ENCODE measurements around the gene CPN2. TPM values are rescaled to one million over a fixed set of nuclear protein-coding genes. Genes with fewer than 3 reads are reported as not detected.

Gene CPN2
- total and polyA plus RNA-seq, 2 of the 13 experiments (the other 11 are each of a cell fraction or from before 2014, with no cell fraction given) = 26.7 to 27.7 TPM

DNA sequence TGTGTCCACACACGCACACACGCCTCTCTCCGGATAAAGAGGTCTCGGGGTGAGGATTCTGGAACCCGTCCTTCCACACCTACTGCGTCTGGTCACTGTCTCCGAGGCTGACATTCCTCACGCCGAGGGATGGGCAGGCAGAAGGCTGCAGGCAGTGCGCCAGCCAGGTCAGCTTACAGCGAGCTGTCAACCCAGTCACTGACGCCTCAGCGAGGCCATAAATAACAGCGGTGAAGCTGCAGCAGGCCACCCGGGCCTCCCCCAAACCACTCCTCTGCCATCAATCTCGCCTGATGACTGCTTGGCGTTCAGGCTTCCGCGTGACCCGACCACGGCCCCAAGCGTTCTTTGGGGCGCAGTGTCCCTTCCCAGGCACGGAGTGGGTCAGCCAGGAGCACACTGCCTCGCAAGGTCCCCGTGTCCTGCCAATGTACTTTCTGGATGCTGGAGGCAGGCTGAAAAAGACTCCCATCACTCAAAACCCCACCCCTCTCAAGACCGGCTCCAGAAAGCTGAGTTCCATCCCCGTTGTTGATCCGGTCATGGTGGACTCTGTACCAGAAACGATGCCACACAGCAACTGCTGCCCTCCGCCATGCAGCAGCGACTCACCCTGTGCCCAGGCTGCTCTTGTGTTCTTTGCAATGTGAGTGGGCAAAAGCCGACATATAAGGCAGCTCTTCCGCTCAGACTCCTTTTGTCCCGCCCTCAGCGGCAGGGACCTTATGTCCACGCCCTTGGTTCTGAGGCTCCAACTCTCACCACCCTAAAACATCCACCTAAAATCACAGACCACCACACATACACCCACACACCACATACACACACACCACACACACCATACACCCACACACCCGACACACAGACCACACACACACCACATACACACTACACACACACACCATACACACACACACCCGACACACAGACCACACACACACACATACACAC is 27.1 kb downstream of the CPN2 start (continued):
- TF ChIP-seq ZNF598 (CRISPR knock-in tag; IDR thresholded peaks at IDR 0.05; ENCODE audit: borderline replicate concordance) (no peak), ZNF496 (CRISPR knock-in tag; IDR thresholded peaks at IDR 0.05; ENCODE audit: insufficient replicate concordance) (no peak), ZNF605 (CRISPR knock-in tag; IDR thresholded peaks at IDR 0.05) (no peak), NFE2 (CRISPR knock-in tag; IDR thresholded peaks at IDR 0.05) (no peak), ZNF546 (CRISPR knock-in tag; conservative IDR thresholded peaks at IDR 0.05) (no peak), TMF1 (CRISPR knock-in tag; IDR thresholded peaks at IDR 0.05; ENCODE audit: low read depth) (no peak), ZNF557 (CRISPR knock-in tag; IDR thresholded peaks at IDR 0.05) (no peak), U2AF2 (IDR thresholded peaks at IDR 0.05; ENCODE audit: low read depth, low read length) (no peak), ZNF33B (CRISPR knock-in tag; IDR thresholded peaks at IDR 0.05) (no peak)
- TF ChIP-seq, protein P1, sequence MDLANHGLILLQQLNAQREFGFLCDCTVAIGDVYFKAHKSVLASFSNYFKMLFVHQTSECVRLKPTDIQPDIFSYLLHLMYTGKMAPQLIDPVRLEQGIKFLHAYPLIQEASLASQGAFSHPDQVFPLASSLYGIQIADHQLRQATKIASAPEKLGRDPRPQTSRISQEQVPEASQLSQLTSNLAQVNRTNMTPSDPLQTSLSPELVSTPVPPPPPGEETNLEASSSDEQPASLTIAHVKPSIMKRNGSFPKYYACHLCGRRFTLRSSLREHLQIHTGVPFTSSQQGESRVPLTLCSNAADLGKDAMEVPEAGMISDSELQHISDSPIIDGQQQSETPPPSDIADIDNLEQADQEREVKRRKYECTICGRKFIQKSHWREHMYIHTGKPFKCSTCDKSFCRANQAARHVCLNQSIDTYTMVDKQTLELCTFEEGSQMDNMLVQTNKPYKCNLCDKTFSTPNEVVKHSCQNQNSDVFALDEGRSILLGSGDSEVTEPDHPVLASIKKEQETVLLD (CRISPR knock-in tag; IDR thresholded peaks at IDR 0.05; ENCODE audit: low read depth) = no peak
- TF ChIP-seq, protein P2, sequence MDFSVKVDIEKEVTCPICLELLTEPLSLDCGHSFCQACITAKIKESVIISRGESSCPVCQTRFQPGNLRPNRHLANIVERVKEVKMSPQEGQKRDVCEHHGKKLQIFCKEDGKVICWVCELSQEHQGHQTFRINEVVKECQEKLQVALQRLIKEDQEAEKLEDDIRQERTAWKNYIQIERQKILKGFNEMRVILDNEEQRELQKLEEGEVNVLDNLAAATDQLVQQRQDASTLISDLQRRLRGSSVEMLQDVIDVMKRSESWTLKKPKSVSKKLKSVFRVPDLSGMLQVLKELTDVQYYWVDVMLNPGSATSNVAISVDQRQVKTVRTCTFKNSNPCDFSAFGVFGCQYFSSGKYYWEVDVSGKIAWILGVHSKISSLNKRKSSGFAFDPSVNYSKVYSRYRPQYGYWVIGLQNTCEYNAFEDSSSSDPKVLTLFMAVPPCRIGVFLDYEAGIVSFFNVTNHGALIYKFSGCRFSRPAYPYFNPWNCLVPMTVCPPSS (IDR thresholded peaks at IDR 0.05) = no peak
- TF ChIP-seq, protein P3, sequence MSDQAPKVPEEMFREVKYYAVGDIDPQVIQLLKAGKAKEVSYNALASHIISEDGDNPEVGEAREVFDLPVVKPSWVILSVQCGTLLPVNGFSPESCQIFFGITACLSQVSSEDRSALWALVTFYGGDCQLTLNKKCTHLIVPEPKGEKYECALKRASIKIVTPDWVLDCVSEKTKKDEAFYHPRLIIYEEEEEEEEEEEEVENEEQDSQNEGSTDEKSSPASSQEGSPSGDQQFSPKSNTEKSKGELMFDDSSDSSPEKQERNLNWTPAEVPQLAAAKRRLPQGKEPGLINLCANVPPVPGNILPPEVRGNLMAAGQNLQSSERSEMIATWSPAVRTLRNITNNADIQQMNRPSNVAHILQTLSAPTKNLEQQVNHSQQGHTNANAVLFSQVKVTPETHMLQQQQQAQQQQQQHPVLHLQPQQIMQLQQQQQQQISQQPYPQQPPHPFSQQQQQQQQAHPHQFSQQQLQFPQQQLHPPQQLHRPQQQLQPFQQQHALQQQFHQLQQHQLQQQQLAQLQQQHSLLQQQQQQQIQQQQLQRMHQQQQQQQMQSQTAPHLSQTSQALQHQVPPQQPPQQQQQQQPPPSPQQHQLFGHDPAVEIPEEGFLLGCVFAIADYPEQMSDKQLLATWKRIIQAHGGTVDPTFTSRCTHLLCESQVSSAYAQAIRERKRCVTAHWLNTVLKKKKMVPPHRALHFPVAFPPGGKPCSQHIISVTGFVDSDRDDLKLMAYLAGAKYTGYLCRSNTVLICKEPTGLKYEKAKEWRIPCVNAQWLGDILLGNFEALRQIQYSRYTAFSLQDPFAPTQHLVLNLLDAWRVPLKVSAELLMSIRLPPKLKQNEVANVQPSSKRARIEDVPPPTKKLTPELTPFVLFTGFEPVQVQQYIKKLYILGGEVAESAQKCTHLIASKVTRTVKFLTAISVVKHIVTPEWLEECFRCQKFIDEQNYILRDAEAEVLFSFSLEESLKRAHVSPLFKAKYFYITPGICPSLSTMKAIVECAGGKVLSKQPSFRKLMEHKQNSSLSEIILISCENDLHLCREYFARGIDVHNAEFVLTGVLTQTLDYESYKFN (CRISPR knock-in tag; conservative IDR thresholded peaks at IDR 0.05) = no peak
- TF ChIP-seq, protein P4, sequence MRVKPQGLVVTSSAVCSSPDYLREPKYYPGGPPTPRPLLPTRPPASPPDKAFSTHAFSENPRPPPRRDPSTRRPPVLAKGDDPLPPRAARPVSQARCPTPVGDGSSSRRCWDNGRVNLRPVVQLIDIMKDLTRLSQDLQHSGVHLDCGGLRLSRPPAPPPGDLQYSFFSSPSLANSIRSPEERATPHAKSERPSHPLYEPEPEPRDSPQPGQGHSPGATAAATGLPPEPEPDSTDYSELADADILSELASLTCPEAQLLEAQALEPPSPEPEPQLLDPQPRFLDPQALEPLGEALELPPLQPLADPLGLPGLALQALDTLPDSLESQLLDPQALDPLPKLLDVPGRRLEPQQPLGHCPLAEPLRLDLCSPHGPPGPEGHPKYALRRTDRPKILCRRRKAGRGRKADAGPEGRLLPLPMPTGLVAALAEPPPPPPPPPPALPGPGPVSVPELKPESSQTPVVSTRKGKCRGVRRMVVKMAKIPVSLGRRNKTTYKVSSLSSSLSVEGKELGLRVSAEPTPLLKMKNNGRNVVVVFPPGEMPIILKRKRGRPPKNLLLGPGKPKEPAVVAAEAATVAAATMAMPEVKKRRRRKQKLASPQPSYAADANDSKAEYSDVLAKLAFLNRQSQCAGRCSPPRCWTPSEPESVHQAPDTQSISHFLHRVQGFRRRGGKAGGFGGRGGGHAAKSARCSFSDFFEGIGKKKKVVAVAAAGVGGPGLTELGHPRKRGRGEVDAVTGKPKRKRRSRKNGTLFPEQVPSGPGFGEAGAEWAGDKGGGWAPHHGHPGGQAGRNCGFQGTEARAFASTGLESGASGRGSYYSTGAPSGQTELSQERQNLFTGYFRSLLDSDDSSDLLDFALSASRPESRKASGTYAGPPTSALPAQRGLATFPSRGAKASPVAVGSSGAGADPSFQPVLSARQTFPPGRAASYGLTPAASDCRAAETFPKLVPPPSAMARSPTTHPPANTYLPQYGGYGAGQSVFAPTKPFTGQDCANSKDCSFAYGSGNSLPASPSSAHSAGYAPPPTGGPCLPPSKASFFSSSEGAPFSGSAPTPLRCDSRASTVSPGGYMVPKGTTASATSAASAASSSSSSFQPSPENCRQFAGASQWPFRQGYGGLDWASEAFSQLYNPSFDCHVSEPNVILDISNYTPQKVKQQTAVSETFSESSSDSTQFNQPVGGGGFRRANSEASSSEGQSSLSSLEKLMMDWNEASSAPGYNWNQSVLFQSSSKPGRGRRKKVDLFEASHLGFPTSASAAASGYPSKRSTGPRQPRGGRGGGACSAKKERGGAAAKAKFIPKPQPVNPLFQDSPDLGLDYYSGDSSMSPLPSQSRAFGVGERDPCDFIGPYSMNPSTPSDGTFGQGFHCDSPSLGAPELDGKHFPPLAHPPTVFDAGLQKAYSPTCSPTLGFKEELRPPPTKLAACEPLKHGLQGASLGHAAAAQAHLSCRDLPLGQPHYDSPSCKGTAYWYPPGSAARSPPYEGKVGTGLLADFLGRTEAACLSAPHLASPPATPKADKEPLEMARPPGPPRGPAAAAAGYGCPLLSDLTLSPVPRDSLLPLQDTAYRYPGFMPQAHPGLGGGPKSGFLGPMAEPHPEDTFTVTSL (CRISPR knock-in tag; IDR thresholded peaks at IDR 0.05; ENCODE audit: borderline replicate concordance) = no peak
- TF ChIP-seq, protein P5, sequence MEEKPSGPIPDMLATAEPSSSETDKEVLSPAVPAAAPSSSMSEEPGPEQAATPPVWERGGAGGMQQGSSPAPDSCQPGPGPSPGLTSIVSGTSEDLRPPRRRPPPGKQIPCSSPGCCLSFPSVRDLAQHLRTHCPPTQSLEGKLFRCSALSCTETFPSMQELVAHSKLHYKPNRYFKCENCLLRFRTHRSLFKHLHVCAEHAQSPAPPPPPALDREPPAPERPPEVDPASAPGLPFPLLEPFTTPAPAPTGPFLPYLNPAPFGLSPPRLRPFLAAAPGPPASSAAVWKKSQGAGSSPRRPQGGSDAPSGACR (CRISPR knock-in tag; IDR thresholded peaks at IDR 0.05) = no peak
